Measurements from ENCODE around the gene SDC3.

SDC3 gene

DNA sequence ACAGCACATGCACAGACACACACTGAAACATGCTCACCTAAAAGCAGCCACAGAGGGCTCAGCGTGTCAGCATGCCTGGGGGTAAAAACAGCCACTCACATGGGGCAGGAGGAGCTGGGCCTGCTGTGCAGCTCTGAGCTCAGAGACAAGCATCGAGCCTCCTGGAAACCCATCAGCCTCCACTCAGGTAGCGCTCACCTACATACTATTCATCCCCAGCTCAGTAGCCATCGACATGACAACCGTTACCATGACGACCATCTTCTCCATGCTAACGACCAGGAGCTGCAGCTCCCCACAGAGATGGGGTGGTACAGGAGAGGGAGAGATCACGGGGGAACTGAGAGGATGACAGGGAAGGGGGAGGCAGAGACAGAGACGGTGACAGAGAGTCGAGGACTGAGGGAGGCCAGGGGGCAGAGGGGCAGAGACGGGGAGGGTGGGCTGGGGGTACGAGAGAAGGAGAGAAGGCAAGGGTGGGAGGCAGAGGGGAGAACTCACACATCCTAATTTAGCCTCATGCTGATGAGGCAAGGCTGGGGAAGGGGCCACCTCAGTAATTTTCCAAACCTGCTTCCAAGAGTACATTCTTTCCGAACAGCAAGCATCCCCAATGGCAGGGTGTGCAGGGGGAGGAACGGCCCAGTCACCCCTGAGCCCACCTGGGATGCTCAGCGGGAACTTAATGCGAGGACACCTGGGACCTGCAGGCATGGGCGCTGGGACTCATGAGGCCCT lies 28.4 kb downstream of the SDC3 start:
- Histone ChIP-seq H3K27me3 (replicated peaks; ENCODE audit: control insufficient read depth, insufficient read depth, low read length) (no peaks in the 10 kb centered on the region; the same call in 1 of the 2 replicates), H3K4me3 (replicated peaks; ENCODE audit: low read depth, low read length) (no peak overlapping the region), H3K36me3 (ENCODE audit: control insufficient read depth, insufficient read depth, low read length) (no peaks in the 10 kb centered on the region)
- TF ChIP-seq, protein P1, sequence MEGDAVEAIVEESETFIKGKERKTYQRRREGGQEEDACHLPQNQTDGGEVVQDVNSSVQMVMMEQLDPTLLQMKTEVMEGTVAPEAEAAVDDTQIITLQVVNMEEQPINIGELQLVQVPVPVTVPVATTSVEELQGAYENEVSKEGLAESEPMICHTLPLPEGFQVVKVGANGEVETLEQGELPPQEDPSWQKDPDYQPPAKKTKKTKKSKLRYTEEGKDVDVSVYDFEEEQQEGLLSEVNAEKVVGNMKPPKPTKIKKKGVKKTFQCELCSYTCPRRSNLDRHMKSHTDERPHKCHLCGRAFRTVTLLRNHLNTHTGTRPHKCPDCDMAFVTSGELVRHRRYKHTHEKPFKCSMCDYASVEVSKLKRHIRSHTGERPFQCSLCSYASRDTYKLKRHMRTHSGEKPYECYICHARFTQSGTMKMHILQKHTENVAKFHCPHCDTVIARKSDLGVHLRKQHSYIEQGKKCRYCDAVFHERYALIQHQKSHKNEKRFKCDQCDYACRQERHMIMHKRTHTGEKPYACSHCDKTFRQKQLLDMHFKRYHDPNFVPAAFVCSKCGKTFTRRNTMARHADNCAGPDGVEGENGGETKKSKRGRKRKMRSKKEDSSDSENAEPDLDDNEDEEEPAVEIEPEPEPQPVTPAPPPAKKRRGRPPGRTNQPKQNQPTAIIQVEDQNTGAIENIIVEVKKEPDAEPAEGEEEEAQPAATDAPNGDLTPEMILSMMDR (IDR thresholded peaks at IDR 0.05; ENCODE audit: insufficient read depth, low read length, poor library complexity, severe bottlenecking): no peak
- DNase-seq (ENCODE audit: extremely low read depth, insufficient read length): no peak

DNA sequence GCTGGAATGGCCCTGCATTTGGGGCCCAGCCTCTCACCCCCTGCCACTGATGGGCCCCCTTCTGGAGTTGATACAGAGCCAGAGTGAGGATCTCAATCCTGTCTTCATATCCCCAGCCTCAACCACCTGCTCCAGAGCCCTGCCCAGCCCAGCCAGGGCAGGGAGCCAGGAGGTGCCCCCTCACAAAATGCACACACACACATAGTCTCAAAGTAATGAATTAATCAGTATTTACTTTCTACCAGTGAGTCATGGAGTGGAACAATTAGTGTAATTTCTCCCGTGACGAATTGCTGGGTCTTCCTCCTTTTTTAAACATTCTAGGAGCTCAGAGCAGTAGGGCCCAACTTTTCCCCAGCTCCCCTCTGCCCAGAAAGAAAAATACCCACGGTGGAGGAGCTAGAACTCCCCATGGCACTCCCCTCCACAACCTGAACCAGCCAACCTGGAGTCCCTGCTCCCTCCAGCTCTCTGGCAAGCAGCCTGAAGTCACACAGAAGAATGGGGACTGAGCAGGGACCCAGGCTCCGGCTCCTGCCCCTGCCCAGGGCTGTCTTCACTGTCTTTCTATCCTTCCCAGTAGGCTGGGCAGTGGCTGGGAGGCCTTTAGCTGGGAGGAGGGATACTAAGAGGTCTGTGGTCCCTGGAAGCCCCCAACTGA lies 29.3 kb downstream of the SDC3 start:
- no peak overlapping the region for H3K4me3 ChIP-seq (replicated peaks; ENCODE audit: low read depth, low read length)
- no peak for DNase-seq (ENCODE audit: extremely low read depth, insufficient read length)
- no peaks in the 10 kb centered on the region for H3K36me3 ChIP-seq (ENCODE audit: control insufficient read depth, insufficient read depth, low read length)
- no peaks in the 10 kb centered on the region; the same call in none of the 2 replicates for H3K27me3 ChIP-seq (replicated peaks; ENCODE audit: control insufficient read depth, insufficient read depth, low read length)
- TF ChIP-seq, protein P1 (IDR thresholded peaks at IDR 0.05; ENCODE audit: insufficient read depth, low read length, poor library complexity, severe bottlenecking): no peak

DNA sequence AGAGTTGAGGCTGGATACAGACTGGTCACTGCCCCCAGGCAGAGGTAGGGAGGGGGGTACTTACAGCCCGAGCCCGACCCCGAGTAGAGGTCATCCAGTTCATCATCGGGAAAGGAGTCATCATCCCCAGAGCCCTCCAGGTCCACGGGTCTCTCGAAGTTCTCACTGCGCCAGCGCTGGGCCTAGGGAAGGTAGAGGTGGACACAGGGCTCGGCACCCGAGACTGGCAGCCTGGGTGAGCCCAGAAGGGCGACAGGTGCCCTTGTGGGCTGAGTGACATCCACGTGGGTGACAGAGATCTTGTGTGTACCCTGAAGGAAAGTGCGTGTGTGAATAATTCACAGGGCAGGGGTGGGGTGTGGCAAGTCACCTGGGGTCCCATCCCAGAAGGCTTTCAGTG lies 30.0 kb downstream of the SDC3 start:
- DNase-seq (ENCODE audit: extremely low read depth, insufficient read length): no peak
- no peaks in the 10 kb centered on the region for H3K36me3 ChIP-seq (ENCODE audit: control insufficient read depth, insufficient read depth, low read length)
- TF ChIP-seq, protein P1 (IDR thresholded peaks at IDR 0.05; ENCODE audit: insufficient read depth, low read length, poor library complexity, severe bottlenecking): no peak
- no peak overlapping the region for H3K4me3 ChIP-seq (replicated peaks; ENCODE audit: low read depth, low read length)
- H3K27me3 ChIP-seq (replicated peaks; ENCODE audit: control insufficient read depth, insufficient read depth, low read length): no peaks in the 10 kb centered on the region; the same call in none of the 2 replicates

DNA sequence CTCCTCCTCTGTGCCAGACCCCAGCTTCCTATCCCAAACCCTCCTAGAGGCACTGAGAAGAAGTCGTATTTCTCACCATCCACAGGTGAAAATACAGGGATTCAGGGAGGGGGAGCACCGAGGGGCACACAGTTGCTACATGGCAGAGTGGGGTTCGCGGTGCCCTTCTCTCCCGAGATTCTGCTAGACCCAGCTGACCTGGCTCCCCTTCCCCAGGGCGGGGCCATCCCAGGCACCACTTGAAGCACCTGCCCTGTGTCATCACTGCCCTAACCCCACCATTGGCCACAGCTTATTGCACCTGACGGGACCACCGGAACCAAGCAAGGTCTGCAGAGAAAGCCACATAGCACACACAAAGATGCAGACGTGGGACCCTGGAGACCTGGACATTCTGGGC lies 30.5 kb downstream of the SDC3 start:
- no peak for DNase-seq (ENCODE audit: extremely low read depth, insufficient read length)
- H3K27me3 ChIP-seq (replicated peaks; ENCODE audit: control insufficient read depth, insufficient read depth, low read length): no peaks in the 10 kb centered on the region; the same call in none of the 2 replicates
- H3K4me3 ChIP-seq (replicated peaks; ENCODE audit: low read depth, low read length): no peak overlapping the region
- TF ChIP-seq, protein P1 (IDR thresholded peaks at IDR 0.05; ENCODE audit: insufficient read depth, low read length, poor library complexity, severe bottlenecking): no peak
- H3K36me3 ChIP-seq (ENCODE audit: control insufficient read depth, insufficient read depth, low read length): no peaks in the 10 kb centered on the region

DNA sequence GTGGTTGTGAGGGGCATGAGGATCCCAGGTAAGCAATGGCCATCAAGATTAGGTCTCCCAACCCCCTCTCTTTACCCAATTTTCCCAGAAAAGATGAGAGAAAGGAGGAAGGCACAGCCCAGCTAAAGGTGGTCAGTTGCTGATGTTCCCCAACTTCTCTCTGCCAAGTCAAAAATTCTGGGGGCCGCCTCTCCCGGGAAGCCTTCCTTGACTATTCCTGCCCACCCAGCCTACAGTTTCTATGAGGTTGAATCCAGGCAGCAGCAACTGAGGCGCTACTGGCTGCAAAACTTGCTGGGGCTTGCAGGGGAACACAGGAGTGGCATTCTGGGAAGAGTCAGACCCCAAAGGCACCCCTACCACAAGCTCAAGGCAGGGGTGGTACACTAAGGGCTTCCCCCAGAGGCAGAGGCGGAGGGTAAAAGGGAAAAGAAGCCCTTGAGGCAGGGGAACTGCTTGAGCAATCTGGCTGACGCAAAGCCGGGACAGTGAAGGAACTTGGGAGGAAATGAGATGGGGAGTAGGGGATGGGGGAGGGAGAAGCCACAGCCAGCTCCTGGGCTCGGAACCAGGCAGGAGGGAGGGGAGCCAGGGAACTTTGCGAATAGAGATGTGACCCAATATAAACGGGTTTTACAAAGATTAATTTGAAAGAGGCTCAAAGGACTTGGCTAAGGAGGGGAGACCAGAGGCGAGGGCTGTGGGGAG lies 31.2 kb downstream of the SDC3 start:
- H3K27me3 ChIP-seq (replicated peaks; ENCODE audit: control insufficient read depth, insufficient read depth, low read length): no peaks in the 10 kb centered on the region; the same call in none of the 2 replicates
- no peaks in the 10 kb centered on the region for H3K36me3 ChIP-seq (ENCODE audit: control insufficient read depth, insufficient read depth, low read length)

More for the DNA sequence above, 31.2 kb downstream of the SDC3 start:
- no peak for DNase-seq (ENCODE audit: extremely low read depth, insufficient read length)
- TF ChIP-seq, protein P1 (IDR thresholded peaks at IDR 0.05; ENCODE audit: insufficient read depth, low read length, poor library complexity, severe bottlenecking): no peak
- H3K4me3 ChIP-seq (replicated peaks; ENCODE audit: low read depth, low read length): no peak overlapping the region
